Mesendoderm (in vitro differentiated cells): ENCODE measurements around the gene DNAI1.
"Not testable (repeated sequence)": the region's sequence is repeated elsewhere in the genome, so short reads cannot be mapped to it uniquely, and the experiment has no call there.

Source experiments
- DNase-seq: peaks from one replicate; pipeline ENCODE4 v3.0.0; 2013
- H2AK5ac ChIP-seq: 2 replicates; pipeline ENCODE4 v1.6.1; 2013; ENCODE audit warnings: low read length, inconsistent platforms
- H2BK120ac ChIP-seq: 2 replicates; pipeline ENCODE4 v1.6.1; 2013; ENCODE audit warnings: low read depth, mild to moderate bottlenecking, low read length, moderate library complexity, mixed read lengths
- H2BK15ac ChIP-seq: replicated peaks from 2 replicates; pipeline ENCODE4 v1.6.1; 2013; ENCODE audit warnings: low read depth, mild to moderate bottlenecking, moderate library complexity
- H2BK5ac ChIP-seq: 2 replicates; pipeline ENCODE4 v1.6.1; 2013; ENCODE audit warnings: low read length, inconsistent platforms
- H3K18ac ChIP-seq: 2 replicates; pipeline ENCODE4 v1.6.1; 2013; ENCODE audit warnings: mild to moderate bottlenecking, low read length, mixed read lengths
- H3K23ac ChIP-seq: one replicate; pipeline ENCODE4 v1.6.1; 2013; ENCODE audit warnings: low read length
- H3K27ac ChIP-seq: 2 replicates; pipeline ENCODE4 v1.5.1; 2013; ENCODE audit warnings: low read depth, mild to moderate bottlenecking, inconsistent platforms, low read length, moderate library complexity
- H3K27me3 ChIP-seq: 2 replicates; pipeline ENCODE4 v1.6.1; 2013; ENCODE audit warnings: low read length, control low read depth, mild to moderate bottlenecking, inconsistent platforms; ENCODE audit not compliant: insufficient read depth, poor library complexity
- H3K36me3 ChIP-seq: 2 replicates; pipeline ENCODE4 v1.6.1; 2013; ENCODE audit warnings: low read length, inconsistent platforms; ENCODE audit not compliant: control insufficient read depth, insufficient read depth
- H3K4ac ChIP-seq: one replicate; pipeline ENCODE4 v1.6.1; 2013; ENCODE audit warnings: low read depth, mild to moderate bottlenecking, low read length, moderate library complexity
- H3K4me1 ChIP-seq: 2 replicates; pipeline ENCODE4 v1.6.1; 2013; ENCODE audit warnings: low read depth, low read length, inconsistent platforms; ENCODE audit not compliant: control insufficient read depth
- H3K4me2 ChIP-seq: 2 replicates; pipeline ENCODE4 v1.6.1; 2013; ENCODE audit warnings: low read length
- H3K4me3 ChIP-seq: 2 replicates; pipeline ENCODE4 v1.5.1; 2013; ENCODE audit warnings: mild to moderate bottlenecking, low read length
- H3K56ac ChIP-seq: one replicate; pipeline ENCODE4 v1.6.1; 2013; ENCODE audit warnings: low read length
- H3K79me1 ChIP-seq: 2 replicates; pipeline ENCODE4 v1.6.1; 2013; ENCODE audit warnings: low read length, inconsistent platforms
- H3K79me2 ChIP-seq: 2 replicates; pipeline ENCODE4 v1.6.1; 2013; ENCODE audit warnings: mild to moderate bottlenecking, low read length; ENCODE audit not compliant: control insufficient read depth, insufficient read depth
- H3K9ac ChIP-seq: 2 replicates; pipeline ENCODE4 v1.6.1; 2013; ENCODE audit warnings: low read length, inconsistent platforms
- H4K5ac ChIP-seq: one replicate; pipeline ENCODE4 v1.6.1; 2013; ENCODE audit warnings: low read length
- H4K8ac ChIP-seq: one replicate; pipeline ENCODE4 v1.6.1; 2013; ENCODE audit warnings: low read depth, mild to moderate bottlenecking, control low read depth, low read length, moderate library complexity
- WGBS: extraction: QIAGEN DNeasy Blood & Tissue Kit; methylation state at CpG from one replicate; pipeline ENCODE4 v1.1.7; 2013; ENCODE audit warnings: low lambda C conversion rate, missing lambda C conversion rate; ENCODE audit not compliant: insufficient coverage; ENCODE audit errors: extremely low coverage; 5-methylcytosine and 5-hydroxymethylcytosine counted together

DNAI1 gene

GRCh38 chr9:34437006-34437925 lies 21.3 kb upstream of the DNAI1 start:
- H3K79me1 ChIP-seq, result no peaks in the 10 kb centered on the region
- no peak overlapping the region for H3K18ac ChIP-seq
- H3K27ac ChIP-seq, result no peak overlapping the region
- no peak overlapping the region for H3K4ac ChIP-seq
- H3K9ac ChIP-seq, result no peak overlapping the region
- H3K4me2 ChIP-seq, result no peak overlapping the region
- H3K4me1 ChIP-seq, result no peaks in the 10 kb centered on the region
- H4K8ac ChIP-seq, result no peak overlapping the region
- peak; percentile 92 for DNase-seq
- H2BK120ac ChIP-seq, result no peak overlapping the region
- H2AK5ac ChIP-seq, result no peak overlapping the region
- no peaks in the 10 kb centered on the region for H3K36me3 ChIP-seq
- no peak overlapping the region for H3K4me3 ChIP-seq
- no peaks in the 10 kb centered on the region for H3K79me2 ChIP-seq
- H4K5ac ChIP-seq, result no peak overlapping the region
- H3K56ac ChIP-seq, result no peak overlapping the region
- H3K27me3 ChIP-seq, result no peaks in the 10 kb centered on the region
- WGBS, result no CpG with 5 or more reads among the region's 14 CpGs
- H3K23ac ChIP-seq, result no peak overlapping the region
- H2BK15ac ChIP-seq, result no peak overlapping the region
- no peak overlapping the region for H2BK5ac ChIP-seq

DNA sequence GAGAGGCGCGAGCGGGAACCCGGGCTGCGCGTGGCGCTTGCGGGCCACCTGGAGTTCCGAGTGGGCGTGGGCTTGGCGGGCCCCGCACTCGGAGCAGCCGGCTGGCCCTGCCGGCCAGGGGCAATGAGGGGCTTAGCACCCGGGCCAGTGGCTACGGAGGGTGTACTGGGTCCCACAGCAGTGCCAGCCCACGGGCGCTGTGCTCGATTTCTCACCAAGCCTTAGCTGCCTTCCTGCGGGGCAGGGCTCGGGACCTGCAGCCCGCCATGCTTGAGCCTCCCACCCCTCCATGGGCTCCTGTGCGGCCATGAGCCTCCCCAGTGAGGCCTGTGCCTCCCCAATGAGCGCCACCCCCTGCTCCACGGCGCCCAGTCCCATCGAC lies 20.7 kb upstream of the DNAI1 start:
- H3K56ac ChIP-seq, H3K79me2 ChIP-seq, DNase-seq, H4K5ac ChIP-seq, H2BK5ac ChIP-seq, H3K18ac ChIP-seq, H3K9ac ChIP-seq, H2BK120ac ChIP-seq, H3K4me3 ChIP-seq, H3K4ac ChIP-seq, H2AK5ac ChIP-seq, H3K27me3 ChIP-seq, H3K36me3 ChIP-seq, H4K8ac ChIP-seq, H2BK15ac ChIP-seq, H3K23ac ChIP-seq, H3K4me2 ChIP-seq, H3K4me1 ChIP-seq, H3K27ac ChIP-seq, H3K79me1 ChIP-seq: not testable (repeated sequence)
- WGBS, result no CpG with 5 or more reads among the region's 28 CpGs

DNA sequence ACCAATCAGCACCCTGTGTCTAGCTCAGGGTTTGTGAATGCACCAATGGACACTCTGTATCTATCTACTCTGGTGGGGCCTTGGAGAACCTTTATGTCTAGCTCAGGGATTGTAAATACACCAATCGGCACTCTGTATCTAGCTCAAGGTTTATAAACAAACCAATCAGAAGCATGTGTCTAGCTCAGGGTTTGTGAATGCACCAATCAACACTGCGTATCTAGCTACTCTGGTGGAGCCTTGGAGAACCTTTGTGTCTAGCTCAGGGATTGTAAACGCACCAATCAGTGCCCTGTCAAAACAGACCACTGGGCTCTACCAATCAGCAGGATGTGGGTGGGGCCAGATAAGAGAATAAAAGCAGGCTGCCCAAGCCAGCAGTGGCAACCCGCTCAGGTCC lies 20.1 kb upstream of the DNAI1 start:
- H3K4me2 ChIP-seq, H3K9ac ChIP-seq, H3K4me1 ChIP-seq, H3K36me3 ChIP-seq, H2BK120ac ChIP-seq, H2BK5ac ChIP-seq, H3K23ac ChIP-seq, H3K56ac ChIP-seq, H3K27me3 ChIP-seq, H3K79me1 ChIP-seq, H3K79me2 ChIP-seq, H2AK5ac ChIP-seq, H3K27ac ChIP-seq, H3K4ac ChIP-seq, H4K8ac ChIP-seq, H3K4me3 ChIP-seq, H4K5ac ChIP-seq, H2BK15ac ChIP-seq, H3K18ac ChIP-seq: not testable (repeated sequence)
- DNase-seq, result peak; percentile 20
- no CpG with 5 or more reads among the region's 4 CpGs for WGBS

DNA sequence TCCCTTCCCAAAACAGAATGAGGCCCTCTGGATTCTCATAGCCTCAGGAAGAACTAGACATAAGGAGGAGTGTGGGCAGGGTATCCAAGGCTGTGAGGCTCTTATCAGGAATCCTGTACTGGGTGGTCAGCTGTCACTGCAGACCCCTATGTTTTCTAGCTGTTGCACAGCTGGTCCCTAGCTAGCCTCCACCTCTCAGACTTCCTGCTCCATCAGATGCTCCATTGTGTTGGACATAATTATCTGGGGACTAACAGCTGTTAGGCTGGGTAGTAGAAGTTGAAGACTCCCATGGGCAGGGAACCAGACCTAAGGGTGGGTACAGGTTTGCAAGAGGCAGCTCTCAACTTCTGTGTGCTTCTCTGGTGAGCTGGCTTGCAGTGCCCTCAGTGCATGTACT lies 18.6 kb upstream of the DNAI1 start:
- H2BK120ac ChIP-seq, result no peak overlapping the region
- H3K27me3 ChIP-seq, result no peaks in the 10 kb centered on the region
- H3K36me3 ChIP-seq, result no peaks in the 10 kb centered on the region
- H3K4me3 ChIP-seq, result no peak overlapping the region
- peaks cover 6% of the 10 kb centered on the region for H3K4me1 ChIP-seq
- no peak overlapping the region for H3K23ac ChIP-seq
- no peak overlapping the region for H3K56ac ChIP-seq
- no peak overlapping the region for H3K27ac ChIP-seq
- no peak overlapping the region for H3K4ac ChIP-seq
- H3K4me2 ChIP-seq, result no peak overlapping the region
- no peak overlapping the region for H4K5ac ChIP-seq
- peaks cover 2% of the 10 kb centered on the region for H3K79me1 ChIP-seq
- DNase-seq, result no peak
- H2BK15ac ChIP-seq, result no peak overlapping the region
- no peaks in the 10 kb centered on the region for H3K79me2 ChIP-seq
- no peak overlapping the region for H4K8ac ChIP-seq
- H2BK5ac ChIP-seq, result no peak overlapping the region
- no peak overlapping the region for H3K9ac ChIP-seq
- H3K18ac ChIP-seq, result no peak overlapping the region
- H2AK5ac ChIP-seq, result no peak overlapping the region

DNA sequence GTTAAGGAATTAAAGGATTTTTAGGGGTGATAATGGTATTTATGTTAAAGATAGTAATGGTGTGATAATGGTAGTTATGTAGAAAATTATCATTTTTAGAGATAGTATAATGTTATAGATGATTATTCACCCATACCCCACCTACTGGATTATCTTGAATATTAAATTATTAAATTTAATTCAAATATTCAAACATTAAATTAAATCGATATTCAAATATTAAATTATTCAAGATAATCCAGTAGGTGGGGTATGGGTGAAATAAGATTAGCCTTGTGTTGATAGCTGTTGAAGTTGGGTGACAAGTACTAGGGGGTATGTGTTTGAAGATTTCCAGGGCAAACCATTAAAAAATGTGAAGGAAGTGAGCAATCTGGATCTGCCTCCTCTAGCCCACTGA lies 15.8 kb upstream of the DNAI1 start:
- H2BK120ac ChIP-seq, result no peak overlapping the region
- H3K23ac ChIP-seq, result no peak overlapping the region
- H4K8ac ChIP-seq, result no peak overlapping the region
- H2BK5ac ChIP-seq, result no peak overlapping the region
- H4K5ac ChIP-seq, result no peak overlapping the region
- no peak overlapping the region for H2AK5ac ChIP-seq
- H3K4ac ChIP-seq, result no peak overlapping the region
- DNase-seq, result no peak
- H3K27me3 ChIP-seq, result no peaks in the 10 kb centered on the region
- H3K79me2 ChIP-seq, result no peaks in the 10 kb centered on the region
- 100% methylated on average over 1 of the region's 1 CpG for WGBS
- H3K18ac ChIP-seq, result no peak overlapping the region
- no peak overlapping the region for H3K56ac ChIP-seq
- H2BK15ac ChIP-seq, result no peak overlapping the region
- no peak overlapping the region for H3K9ac ChIP-seq
- H3K4me3 ChIP-seq, result no peak overlapping the region
- no peak overlapping the region for H3K4me2 ChIP-seq
- peaks cover 6% of the 10 kb centered on the region for H3K4me1 ChIP-seq
- no peak overlapping the region for H3K27ac ChIP-seq
- no peaks in the 10 kb centered on the region for H3K36me3 ChIP-seq
- H3K79me1 ChIP-seq, result peaks cover 4% of the 10 kb centered on the region

GRCh38 chr9:34443533-34443932 lies 15.1 kb upstream of the DNAI1 start:
- H2BK15ac ChIP-seq, result no peak overlapping the region
- peaks cover 6% of the 10 kb centered on the region for H3K4me1 ChIP-seq
- peaks cover 4% of the 10 kb centered on the region for H3K79me1 ChIP-seq
- H3K4ac ChIP-seq, result no peak overlapping the region
- H4K5ac ChIP-seq, result no peak overlapping the region
- H3K36me3 ChIP-seq, result no peaks in the 10 kb centered on the region
- no peak overlapping the region for H3K18ac ChIP-seq
- no peaks in the 10 kb centered on the region for H3K79me2 ChIP-seq
- H3K9ac ChIP-seq, result no peak overlapping the region
- H4K8ac ChIP-seq, result no peak overlapping the region
- H3K56ac ChIP-seq, result no peak overlapping the region
- H3K27ac ChIP-seq, result no peak overlapping the region
- H2AK5ac ChIP-seq, result no peak overlapping the region
- H3K23ac ChIP-seq, result no peak overlapping the region
- no peak overlapping the region for H2BK5ac ChIP-seq
- no peak overlapping the region for H3K4me2 ChIP-seq
- no peak overlapping the region for H3K4me3 ChIP-seq
- H2BK120ac ChIP-seq, result no peak overlapping the region
- WGBS, result no CpG with 5 or more reads among the region's 2 CpGs
- H3K27me3 ChIP-seq, result no peaks in the 10 kb centered on the region
- DNase-seq, result peak; percentile 51
